ENCODE measurements around the gene SMCO2. TPM values are rescaled to one million over a fixed set of nuclear protein-coding genes. Genes with fewer than 3 reads are reported as not detected.

SMCO2 gene
- total and polyA plus RNA-seq, 9 of the 15 experiments (the other 6 are each of a cell fraction or from before 2014, with no cell fraction given): not detected

DNA sequence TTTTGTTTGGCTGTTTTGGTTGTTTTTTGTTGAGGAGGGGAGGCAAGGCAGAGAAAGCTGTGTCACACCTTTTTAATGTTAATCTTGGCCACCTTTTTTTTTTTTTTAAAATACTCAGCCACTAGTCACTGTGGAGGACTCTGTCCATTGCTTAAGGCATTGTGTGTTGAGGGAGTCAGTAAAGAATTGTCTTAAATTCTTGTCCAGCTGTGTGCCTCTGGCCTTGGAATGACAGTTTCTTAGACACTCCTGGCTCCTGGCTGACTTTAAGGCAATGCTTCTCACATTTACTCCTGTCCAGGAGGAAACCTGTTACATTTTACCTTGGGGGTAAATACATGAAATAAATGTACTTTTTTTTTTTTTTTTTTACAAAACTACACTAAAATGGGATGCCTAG is 18.1 kb upstream of the SMCO2 start:
- Histone ChIP-seq H3K4me2 (ENCODE audit: insufficient read depth, low read length) (no peak overlapping the region), H3K27ac (ENCODE audit: extremely low read depth, low read depth, low read length) (no peak overlapping the region), H3K9ac (ENCODE audit: insufficient read depth in 1 of 2, low read depth in 2 of 2, low read length in 2 of 2) (no peak overlapping the region), H3K36me3 (ENCODE audit: control insufficient read depth, insufficient read depth, low read length) (no peaks in the 10 kb centered on the region), H3K4me1 (replicated peaks in 1 of 2; ENCODE audit: control insufficient read depth in 2 of 2, insufficient read depth in 2 of 2, low read length in 2 of 2) (no peaks in the 10 kb centered on the region; a peak in 1 of 5 replicates), H3K9me1 (ENCODE audit: control insufficient read depth, insufficient read depth, low read length) (no peaks in the 10 kb centered on the region), H3K27me3 (ENCODE audit: control insufficient read depth in 2 of 2, insufficient read depth in 2 of 2, low read length in 2 of 2) (peaks cover 0 to 3% of the 10 kb centered on the region in 2 experiments; a peak in 2 of 5 replicates), H3K9me3 (replicated peaks; ENCODE audit: control insufficient read depth, insufficient read depth, low read depth, low read length) (no peaks in the 10 kb centered on the region), H4K20me1 (replicated peaks; ENCODE audit: control insufficient read depth, insufficient read depth, low read length) (no peaks in the 10 kb centered on the region), H3K79me2 (ENCODE audit: control insufficient read depth, insufficient read depth, low read length) (no peaks in the 10 kb centered on the region), H2AFZ (ENCODE audit: low read depth, low read length) (no peak overlapping the region), H3K4me3 (no peak overlapping the region)
- in situ Hi-C loops (cut with MboI): no loop called here
- BruUV-seq (replicated peaks): no TSS peak
- POLR2A ChIA-PET: no interaction called here
- ATAC-seq (no peak), FAIRE-seq (no peak), DNase-seq (ENCODE audit: extremely low read depth in 1 of 4, low spot score in 3 of 4) (no peak)
- CTCF ChIA-PET (ENCODE audit: low intra/inter-chr PET ratio): interaction anchor here (0.7 kb wide), 1 partner anchor 20 kb away, joined by 3 read pairs; no protein-coding TSS in a partner anchor
- intact Hi-C loops (cut with micrococcal nuclease): no loop called here
- no peak for TF ChIP-seq TCFL5 (CRISPR knock-in tag; conservative IDR thresholded peaks at IDR 0.05)
- TF ChIP-seq, protein P1, sequence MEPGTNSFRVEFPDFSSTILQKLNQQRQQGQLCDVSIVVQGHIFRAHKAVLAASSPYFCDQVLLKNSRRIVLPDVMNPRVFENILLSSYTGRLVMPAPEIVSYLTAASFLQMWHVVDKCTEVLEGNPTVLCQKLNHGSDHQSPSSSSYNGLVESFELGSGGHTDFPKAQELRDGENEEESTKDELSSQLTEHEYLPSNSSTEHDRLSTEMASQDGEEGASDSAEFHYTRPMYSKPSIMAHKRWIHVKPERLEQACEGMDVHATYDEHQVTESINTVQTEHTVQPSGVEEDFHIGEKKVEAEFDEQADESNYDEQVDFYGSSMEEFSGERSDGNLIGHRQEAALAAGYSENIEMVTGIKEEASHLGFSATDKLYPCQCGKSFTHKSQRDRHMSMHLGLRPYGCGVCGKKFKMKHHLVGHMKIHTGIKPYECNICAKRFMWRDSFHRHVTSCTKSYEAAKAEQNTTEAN (CRISPR knock-in tag; IDR thresholded peaks at IDR 0.05): no peak
- no peak for TF ChIP-seq SAFB (IDR thresholded peaks at IDR 0.05; ENCODE audit: borderline replicate concordance, low read depth, low read length)
- TF ChIP-seq ZNF274 (IDR thresholded peaks at IDR 0.05; ENCODE audit: borderline replicate concordance, low read depth, low read length): no peak
- no peak for TF ChIP-seq NFATC3 (IDR thresholded peaks at IDR 0.05)
- TF ChIP-seq MEF2D (tag; conservative IDR thresholded peaks at IDR 0.05; ENCODE audit: low read depth): no peak
- TF ChIP-seq ZFX (CRISPR knock-in tag; IDR thresholded peaks at IDR 0.05): no peak
- no peak for TF ChIP-seq ZNF780A (CRISPR knock-in tag; IDR thresholded peaks at IDR 0.05)
- no peak for TF ChIP-seq PYGO2 (tag; IDR thresholded peaks at IDR 0.05)
- no peak for TF ChIP-seq ETV1 (tag; conservative IDR thresholded peaks at IDR 0.05; ENCODE audit: low read depth)
- TF ChIP-seq, protein P2, sequence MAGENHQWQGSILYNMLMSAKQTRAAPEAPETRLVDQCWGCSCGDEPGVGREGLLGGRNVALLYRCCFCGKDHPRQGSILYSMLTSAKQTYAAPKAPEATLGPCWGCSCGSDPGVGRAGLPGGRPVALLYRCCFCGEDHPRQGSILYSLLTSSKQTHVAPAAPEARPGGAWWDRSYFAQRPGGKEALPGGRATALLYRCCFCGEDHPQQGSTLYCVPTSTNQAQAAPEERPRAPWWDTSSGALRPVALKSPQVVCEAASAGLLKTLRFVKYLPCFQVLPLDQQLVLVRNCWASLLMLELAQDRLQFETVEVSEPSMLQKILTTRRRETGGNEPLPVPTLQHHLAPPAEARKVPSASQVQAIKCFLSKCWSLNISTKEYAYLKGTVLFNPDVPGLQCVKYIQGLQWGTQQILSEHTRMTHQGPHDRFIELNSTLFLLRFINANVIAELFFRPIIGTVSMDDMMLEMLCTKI (IDR thresholded peaks at IDR 0.05; ENCODE audit: partially characterized antibody): no peak
- TF ChIP-seq, protein P3, sequence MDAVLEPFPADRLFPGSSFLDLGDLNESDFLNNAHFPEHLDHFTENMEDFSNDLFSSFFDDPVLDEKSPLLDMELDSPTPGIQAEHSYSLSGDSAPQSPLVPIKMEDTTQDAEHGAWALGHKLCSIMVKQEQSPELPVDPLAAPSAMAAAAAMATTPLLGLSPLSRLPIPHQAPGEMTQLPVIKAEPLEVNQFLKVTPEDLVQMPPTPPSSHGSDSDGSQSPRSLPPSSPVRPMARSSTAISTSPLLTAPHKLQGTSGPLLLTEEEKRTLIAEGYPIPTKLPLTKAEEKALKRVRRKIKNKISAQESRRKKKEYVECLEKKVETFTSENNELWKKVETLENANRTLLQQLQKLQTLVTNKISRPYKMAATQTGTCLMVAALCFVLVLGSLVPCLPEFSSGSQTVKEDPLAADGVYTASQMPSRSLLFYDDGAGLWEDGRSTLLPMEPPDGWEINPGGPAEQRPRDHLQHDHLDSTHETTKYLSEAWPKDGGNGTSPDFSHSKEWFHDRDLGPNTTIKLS (IDR thresholded peaks at IDR 0.05; ENCODE audit: borderline replicate concordance, low read depth): no peak
- TF ChIP-seq, protein P4, sequence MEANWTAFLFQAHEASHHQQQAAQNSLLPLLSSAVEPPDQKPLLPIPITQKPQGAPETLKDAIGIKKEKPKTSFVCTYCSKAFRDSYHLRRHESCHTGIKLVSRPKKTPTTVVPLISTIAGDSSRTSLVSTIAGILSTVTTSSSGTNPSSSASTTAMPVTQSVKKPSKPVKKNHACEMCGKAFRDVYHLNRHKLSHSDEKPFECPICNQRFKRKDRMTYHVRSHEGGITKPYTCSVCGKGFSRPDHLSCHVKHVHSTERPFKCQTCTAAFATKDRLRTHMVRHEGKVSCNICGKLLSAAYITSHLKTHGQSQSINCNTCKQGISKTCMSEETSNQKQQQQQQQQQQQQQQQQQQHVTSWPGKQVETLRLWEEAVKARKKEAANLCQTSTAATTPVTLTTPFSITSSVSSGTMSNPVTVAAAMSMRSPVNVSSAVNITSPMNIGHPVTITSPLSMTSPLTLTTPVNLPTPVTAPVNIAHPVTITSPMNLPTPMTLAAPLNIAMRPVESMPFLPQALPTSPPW (CRISPR knock-in tag; IDR thresholded peaks at IDR 0.05): no peak
- TF ChIP-seq, protein P5, sequence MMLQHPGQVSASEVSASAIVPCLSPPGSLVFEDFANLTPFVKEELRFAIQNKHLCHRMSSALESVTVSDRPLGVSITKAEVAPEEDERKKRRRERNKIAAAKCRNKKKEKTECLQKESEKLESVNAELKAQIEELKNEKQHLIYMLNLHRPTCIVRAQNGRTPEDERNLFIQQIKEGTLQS (IDR thresholded peaks at IDR 0.05): no peak
- TF ChIP-seq, protein P5 (CRISPR knock-in tag; conservative IDR thresholded peaks at IDR 0.05): no peak
- TF ChIP-seq HEY1 (CRISPR knock-in tag; IDR thresholded peaks at IDR 0.05; ENCODE audit: borderline replicate concordance): no peak
- TF ChIP-seq U2AF2 (optimal IDR thresholded peaks at IDR 0.05; ENCODE audit: low read depth, low read length): no peak

Measured in K562 (cell line).